C4-2B (cell line): ENCODE results near the gene OPCML.

Experiments used
- ZFX ChIP-seq: fragments of 450-650 bp; IDR thresholded peaks from 2 replicates; pipeline ENCODE4 v1.6.1; 2017
- TF ChIP-seq, protein P1 (sequence below): fragments of 450-650 bp; conservative IDR thresholded peaks from 2 replicates; pipeline ENCODE4 v1.5.1; 2017; ENCODE audit warnings: mild to moderate bottlenecking

DNA sequence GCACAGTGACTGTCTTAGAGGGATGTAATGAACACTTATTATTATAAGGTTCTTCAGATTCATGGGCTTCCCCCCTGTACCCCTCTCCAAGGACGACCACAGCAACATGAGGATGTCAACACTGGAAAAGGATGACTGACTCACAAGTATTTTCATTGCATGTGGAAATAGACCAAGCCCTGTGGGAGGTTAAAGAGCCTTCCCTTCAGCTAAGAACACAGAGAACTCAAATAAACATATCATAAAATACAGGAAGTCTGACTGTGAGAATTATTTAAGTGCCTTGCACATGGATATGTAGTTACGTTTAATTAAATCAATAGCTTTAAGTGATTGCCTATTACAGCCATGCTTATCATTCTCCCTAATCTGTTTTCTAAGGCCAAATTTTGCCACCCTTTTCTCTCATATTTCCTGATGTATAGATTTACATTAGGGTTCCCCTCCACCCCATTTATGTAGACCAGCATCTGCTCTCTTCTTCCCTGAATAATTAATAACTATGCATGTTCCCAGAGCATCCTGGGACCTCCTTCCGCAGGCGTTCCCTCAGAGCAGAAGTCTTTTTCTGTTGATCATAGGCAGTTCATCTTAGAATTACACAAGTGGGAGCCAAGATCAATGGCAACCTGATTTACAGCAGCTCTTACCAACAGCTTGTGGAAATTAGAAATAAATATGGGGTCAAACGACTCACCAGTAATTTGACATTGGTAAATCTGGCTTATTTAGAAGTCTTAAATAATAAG, 226.9 kb downstream of the OPCML start:
- TF ChIP-seq, protein P1, sequence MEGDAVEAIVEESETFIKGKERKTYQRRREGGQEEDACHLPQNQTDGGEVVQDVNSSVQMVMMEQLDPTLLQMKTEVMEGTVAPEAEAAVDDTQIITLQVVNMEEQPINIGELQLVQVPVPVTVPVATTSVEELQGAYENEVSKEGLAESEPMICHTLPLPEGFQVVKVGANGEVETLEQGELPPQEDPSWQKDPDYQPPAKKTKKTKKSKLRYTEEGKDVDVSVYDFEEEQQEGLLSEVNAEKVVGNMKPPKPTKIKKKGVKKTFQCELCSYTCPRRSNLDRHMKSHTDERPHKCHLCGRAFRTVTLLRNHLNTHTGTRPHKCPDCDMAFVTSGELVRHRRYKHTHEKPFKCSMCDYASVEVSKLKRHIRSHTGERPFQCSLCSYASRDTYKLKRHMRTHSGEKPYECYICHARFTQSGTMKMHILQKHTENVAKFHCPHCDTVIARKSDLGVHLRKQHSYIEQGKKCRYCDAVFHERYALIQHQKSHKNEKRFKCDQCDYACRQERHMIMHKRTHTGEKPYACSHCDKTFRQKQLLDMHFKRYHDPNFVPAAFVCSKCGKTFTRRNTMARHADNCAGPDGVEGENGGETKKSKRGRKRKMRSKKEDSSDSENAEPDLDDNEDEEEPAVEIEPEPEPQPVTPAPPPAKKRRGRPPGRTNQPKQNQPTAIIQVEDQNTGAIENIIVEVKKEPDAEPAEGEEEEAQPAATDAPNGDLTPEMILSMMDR, result no peak
- no peak for TF ChIP-seq ZFX
